Esophagus squamous epithelium (tissue), 4 donors: ENCODE results near the gene C6orf132.

ENCODE experiments used
- CTCF ChIP-seq, 6 experiments: fragments of 450-650 bp in 4 of 6; fragments of 200-600 bp in 2 of 6; sonication (generic) in 2 of 6; IDR thresholded peaks; one replicate each; pipeline ENCODE4 v1.5.1; 2016 to 2019; ENCODE audit warnings: antibody characterized with exemption in 6 of 6, mild to moderate bottlenecking in 4 of 6, moderate library complexity in 4 of 6
- POLR2A ChIP-seq, 4 donors: fragments of 450-650 bp; IDR thresholded peaks; one replicate each; pipeline ENCODE4 v1.6.1; 2017; ENCODE audit warnings: antibody characterized with exemption in 4 of 4, mild to moderate bottlenecking in 4 of 4, moderate library complexity in 3 of 4

- TF ChIP-seq CTCF (IDR thresholded peaks at IDR 0.05) (peak in 1 of 6 experiments; percentile 7), POLR2A (IDR thresholded peaks at IDR 0.05) (no peak)
These were observed 37.2 kb downstream of the C6orf132 start for GRCh38 chr6:42105156-42105648.
